Skin epidermis (tissue), 12 donors: ENCODE results near the gene ZNF512.
A peak's percentile ranks its signal among the peaks of the same experiment; 100 is the strongest.
"Not testable (repeated sequence)": the region's sequence is repeated elsewhere in the genome, so short reads cannot be mapped to it uniquely, and the experiment has no call there.

Experiments
- H3K27ac ChIP-seq, 21 experiments: fragments of 200-600 bp; sonication (generic) in 11 of 21; one replicate each; pipeline ENCODE4 v1.5.0; 2020; ENCODE audit warnings: mild to moderate bottlenecking in 3 of 21, inconsistent platforms in 2 of 21, moderate library complexity in 2 of 21
- H3K4me3 ChIP-seq, 7 experiments: fragments of 200-600 bp; sonication (generic) in 2 of 7; one replicate each; pipeline ENCODE4 v1.5.0; 2020; ENCODE audit warnings: inconsistent platforms in 2 of 7, mild to moderate bottlenecking in 2 of 7, moderate library complexity in 1 of 7

Gene ZNF512

GRCh38 chr2:27581417-27582128 lies 1.3 kb upstream of the ZNF512 start:
- Histone ChIP-seq H3K4me3 (no peak overlapping the region), H3K27ac (no peak overlapping the region)

GRCh38 chr2:27582129-27582694 lies 630 bp upstream of the ZNF512 start:
- H3K27ac ChIP-seq, result peak overlapping the region in 17 of 21 experiments; percentile 12 to 83 (median 69)
- H3K4me3 ChIP-seq, result peak overlapping the region; percentile 41 to 70 (median 59)

- Histone ChIP-seq H3K27ac (peak overlapping the region in 20 of 21 experiments; percentile 4 to 83 (median 67)), H3K4me3 (peak overlapping the region; percentile 41 to 70 (median 59))
These were observed 611 bp downstream of the ZNF512 start for GRCh38 chr2:27583390-27583915.

- Histone ChIP-seq H3K27ac (no peak overlapping the region), H3K4me3 (no peak overlapping the region)
These were observed 1.8 kb downstream of the ZNF512 start for GRCh38 chr2:27584597-27584996.

GRCh38 chr2:27587025-27587424 lies 4.2 kb downstream of the ZNF512 start:
- no peak overlapping the region for H3K4me3 ChIP-seq
- no peak overlapping the region for H3K27ac ChIP-seq

GRCh38 chr2:27588308-27588707 lies 5.5 kb downstream of the ZNF512 start:
- H3K4me3 ChIP-seq, result no peak overlapping the region

GRCh38 chr2:27591745-27592144 lies 8.9 kb downstream of the ZNF512 start:
- Histone ChIP-seq H3K4me3 (no peak overlapping the region), H3K27ac (no peak overlapping the region)

More at GRCh38 chr2:27588308-27588707, 5.5 kb downstream of the ZNF512 start:
- H3K27ac ChIP-seq, result no peak overlapping the region

GRCh38 chr2:27593240-27593639 lies 10.4 kb downstream of the ZNF512 start:
- H3K27ac ChIP-seq, result no peak overlapping the region
- no peak overlapping the region for H3K4me3 ChIP-seq

- H3K4me3 ChIP-seq, H3K27ac ChIP-seq: not testable (repeated sequence)
These were observed 11.3 kb downstream of the ZNF512 start for GRCh38 chr2:27594020-27594703.

- not testable (repeated sequence) for H3K4me3 ChIP-seq, H3K27ac ChIP-seq
These were observed 12.6 kb downstream of the ZNF512 start for GRCh38 chr2:27595412-27595811.

- H3K4me3 ChIP-seq, result no peak overlapping the region
- no peak overlapping the region for H3K27ac ChIP-seq
These were observed 13.8 kb downstream of the ZNF512 start for GRCh38 chr2:27596627-27597026.

GRCh38 chr2:27606611-27607010 lies 23.8 kb downstream of the ZNF512 start:
- H3K27ac ChIP-seq, result no peak overlapping the region
- no peak overlapping the region for H3K4me3 ChIP-seq

GRCh38 chr2:27613985-27614384 lies 31.1 kb downstream of the ZNF512 start:
- Histone ChIP-seq H3K4me3 (no peak overlapping the region), H3K27ac (no peak overlapping the region)

GRCh38 chr2:27615316-27615715 lies 32.5 kb downstream of the ZNF512 start:
- Histone ChIP-seq H3K27ac (no peak overlapping the region), H3K4me3 (no peak overlapping the region)

- H3K4me3 ChIP-seq, result no peak overlapping the region
- H3K27ac ChIP-seq, result no peak overlapping the region
These were observed 38.7 kb downstream of the ZNF512 start for GRCh38 chr2:27621524-27621923.

- no peak overlapping the region for H3K27ac ChIP-seq
- H3K4me3 ChIP-seq, result no peak overlapping the region
These were observed 40.1 kb downstream of the ZNF512 start for GRCh38 chr2:27622921-27623384.

- Histone ChIP-seq H3K27ac (no peak overlapping the region), H3K4me3 (no peak overlapping the region)
These were observed 42.1 kb downstream of the ZNF512 start for GRCh38 chr2:27624943-27625342.

- not testable (repeated sequence) for H3K4me3 ChIP-seq
- peak overlapping the region in 7 of 21 experiments; percentile 9 to 90 (median 42) for H3K27ac ChIP-seq
These were observed 43.5 kb downstream of the ZNF512 start for GRCh38 chr2:27626323-27626722.

- peak overlapping the region in 9 of 21 experiments; percentile 2 to 90 (median 58) for H3K27ac ChIP-seq
- H3K4me3 ChIP-seq, result not testable (repeated sequence)
These were observed 44.1 kb downstream of the ZNF512 start for GRCh38 chr2:27626921-27627320.

GRCh38 chr2:27627963-27628766 lies 45.3 kb downstream of the ZNF512 start:
- Histone ChIP-seq H3K27ac (peak overlapping the region in 20 of 21 experiments; percentile 49 to 94 (median 85)), H3K4me3 (peak overlapping the region; percentile 59 to 92 (median 70))
